SK-N-MC (cell line): Measurements from ENCODE around the gene LPAR5.

Experiments used
- EZH2 ChIP-seq: fragments of 200-600 bp; sonication (generic); IDR thresholded peaks from one replicate; pipeline ENCODE4 v1.6.1; 2017; ENCODE audit warnings: antibody characterized with exemption
- POLR2AphosphoS5 ChIP-seq: IDR thresholded peaks from 2 replicates; pipeline ENCODE4 v1.6.1; 2012; ENCODE audit warnings: mild to moderate bottlenecking, low read depth, low read length, borderline replicate concordance

- TF ChIP-seq POLR2AphosphoS5 = no peak
- no peak for TF ChIP-seq EZH2
Observed at GRCh38 chr12:6575648-6576047, 60.1 kb downstream of the LPAR5 start.
